Peyer's patch (tissue), 4 donors: ENCODE measurements around the gene CASP4. TPM values are rescaled to one million over a fixed set of nuclear protein-coding genes. Genes with fewer than 3 reads are reported as not detected.
"Not testable (repeated sequence)": the region's sequence is repeated elsewhere in the genome, so short reads cannot be mapped to it uniquely, and the experiment has no call there.

ENCODE experiments used
- DNase-seq, 3 donors: peaks; one replicate each; pipeline ENCODE4 v3.0.0-alpha.2; 2017 to 2019
- H3K27ac ChIP-seq, 4 donors: fragments of 200-600 bp; sonication (generic); one replicate each; pipeline ENCODE4 v1.5.1; 2016 to 2019
- H3K27me3 ChIP-seq, 2 donors: fragments of 200-600 bp; sonication (generic); one replicate each; pipeline ENCODE4 v1.5.1; 2019
- H3K36me3 ChIP-seq, 3 donors: fragments of 200-600 bp; sonication (generic); one replicate each; pipeline ENCODE4 v1.5.1; 2016 to 2019
- H3K4me1 ChIP-seq, 4 donors: fragments of 200-600 bp; sonication (generic); one replicate each; pipeline ENCODE4 v1.5.1; 2016 to 2019
- H3K4me3 ChIP-seq, 4 donors: fragments of 200-600 bp; sonication (generic); 1 replicate in 3 of 4; 2 replicates in 1 of 4; pipeline ENCODE4 v1.5.1; 2016 to 2019; ENCODE audit warnings: mild to moderate bottlenecking in 1 of 4
- H3K9me3 ChIP-seq, 4 donors: fragments of 200-600 bp; sonication (generic); one replicate each; pipeline ENCODE4 v1.5.1; 2016 to 2019; ENCODE audit warnings: mild to moderate bottlenecking in 1 of 4
- CTCF ChIP-seq, 6 experiments: fragments of 450-650 bp in 4 of 6; fragments of 200-600 bp in 2 of 6; sonication (generic) in 1 of 6; IDR thresholded peaks; one replicate each; pipeline ENCODE4 v1.5.1; 2017 to 2019; ENCODE audit warnings: antibody characterized with exemption in 6 of 6, mild to moderate bottlenecking in 3 of 6, moderate library complexity in 1 of 6
- POLR2A ChIP-seq, 2 donors: fragments of 450-650 bp; IDR thresholded peaks; one replicate each; pipeline ENCODE4 v1.5.1; 2017; ENCODE audit warnings: antibody characterized with exemption in 2 of 2, mild to moderate bottlenecking in 2 of 2, moderate library complexity in 2 of 2
- total RNA-seq, 4 donors: library from RNA; depleted of rRNA; stranded (reverse); fragments of >200 nt; gene quantifications; one replicate each; pipeline ENCODE4 v1.1.0, GENCODE V29; 2016

The CASP4 gene
- total RNA-seq, 4 donors from 2014 or later: 108 to 136 (median 123) TPM

- Histone ChIP-seq H3K27ac (no peak overlapping the region), H3K4me3 (no peak overlapping the region), H3K36me3 (peaks cover 0 to 39% (median 0%) of the 10 kb centered on the region in 3 donors), H3K9me3 (no peaks in the 10 kb centered on the region), H3K27me3 (no peaks in the 10 kb centered on the region), H3K4me1 (no peaks in the 10 kb centered on the region)
- no peak for DNase-seq
- no peak for TF ChIP-seq CTCF (IDR thresholded peaks at IDR 0.05)
- TF ChIP-seq POLR2A (IDR thresholded peaks at IDR 0.05): no peak
Measured at GRCh38 chr11:104956528-104956927, 11.8 kb downstream of the CASP4 start.

DNA sequence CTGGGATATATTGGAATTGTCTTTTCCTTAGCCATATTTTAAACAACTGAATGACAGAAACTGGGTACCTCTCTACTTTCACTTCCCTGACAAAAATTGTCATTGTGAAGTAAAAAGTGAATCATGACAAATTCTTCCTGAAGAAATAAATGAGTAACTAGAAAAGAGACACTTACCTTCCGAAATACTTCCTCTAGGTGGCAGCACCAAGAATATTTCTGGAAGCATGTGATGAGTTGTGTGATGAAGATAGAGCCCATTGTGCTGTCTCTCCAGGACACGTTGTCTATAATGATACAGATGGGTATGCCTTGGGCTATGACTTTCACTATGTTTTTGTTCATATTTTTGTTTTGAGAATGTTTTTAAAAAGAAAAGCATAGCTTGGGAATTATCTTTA is 21.5 kb downstream of the CASP4 start:
- H3K4me1 ChIP-seq: no peaks in the 10 kb centered on the region
- peak in 2 of 3 donors; percentile 24 to 57 for DNase-seq
- no peaks in the 10 kb centered on the region for H3K9me3 ChIP-seq
- TF ChIP-seq POLR2A (IDR thresholded peaks at IDR 0.05) (no peak), CTCF (IDR thresholded peaks at IDR 0.05) (peak; percentile 33 to 71 (median 66))
- H3K4me3 ChIP-seq: no peak overlapping the region
- H3K27me3 ChIP-seq: no peaks in the 10 kb centered on the region
- H3K36me3 ChIP-seq: peaks cover 0 to 71% (median 0%) of the 10 kb centered on the region in 3 donors
- no peak overlapping the region for H3K27ac ChIP-seq

DNA sequence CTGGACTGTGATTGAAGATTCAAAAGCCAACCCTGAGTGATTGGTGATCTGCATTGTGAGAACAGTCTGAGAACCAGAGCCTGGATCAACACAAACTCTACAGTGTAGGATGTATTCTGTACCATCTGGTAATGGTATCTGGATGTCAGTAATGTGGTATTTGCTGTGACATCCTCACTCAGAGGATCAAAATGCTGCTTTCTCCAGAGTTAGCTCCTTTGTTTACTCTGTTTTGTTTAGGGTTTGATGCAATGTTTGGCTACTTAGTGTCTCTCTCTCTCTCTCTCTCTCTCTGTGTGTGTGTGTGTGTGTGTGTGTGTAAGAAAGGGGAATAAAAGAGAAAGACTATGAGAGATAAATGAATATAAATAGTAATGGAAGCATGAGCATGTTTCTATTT is 24.3 kb downstream of the CASP4 start:
- no peak overlapping the region for H3K27ac ChIP-seq
- no peak overlapping the region for H3K4me3 ChIP-seq
- H3K4me1 ChIP-seq: no peaks in the 10 kb centered on the region
- DNase-seq: no peak
- H3K9me3 ChIP-seq: no peaks in the 10 kb centered on the region
- no peaks in the 10 kb centered on the region for H3K27me3 ChIP-seq
- TF ChIP-seq POLR2A (IDR thresholded peaks at IDR 0.05): no peak
- no peak for TF ChIP-seq CTCF (IDR thresholded peaks at IDR 0.05)
- peaks cover 0 to 43% (median 0%) of the 10 kb centered on the region in 3 donors for H3K36me3 ChIP-seq

DNA sequence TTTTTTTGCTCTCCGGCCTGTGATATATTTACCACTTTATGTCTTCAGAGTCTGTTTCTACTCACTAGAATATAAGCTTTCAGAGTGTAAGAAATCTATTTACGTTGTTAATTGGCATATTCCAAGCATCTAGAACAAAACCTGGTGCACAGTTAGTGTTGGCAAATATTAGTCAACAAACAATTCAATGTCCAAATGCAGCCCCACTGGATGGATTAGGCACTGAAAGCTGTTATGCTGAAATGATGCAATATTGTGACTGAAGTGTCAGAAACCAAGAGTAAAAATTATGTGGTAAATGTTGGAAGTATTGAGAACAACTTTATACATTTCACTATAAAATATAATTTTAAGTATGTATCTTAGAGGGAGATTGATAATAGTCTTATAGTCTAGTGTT is 24.8 kb downstream of the CASP4 start:
- Histone ChIP-seq H3K27me3 (no peaks in the 10 kb centered on the region), H3K27ac (no peak overlapping the region), H3K9me3 (no peaks in the 10 kb centered on the region), H3K4me1 (no peaks in the 10 kb centered on the region), H3K36me3 (peaks cover 0 to 38% (median 0%) of the 10 kb centered on the region in 3 donors), H3K4me3 (no peak overlapping the region)
- DNase-seq: no peak
- no peak for TF ChIP-seq CTCF (IDR thresholded peaks at IDR 0.05)
- no peak for TF ChIP-seq POLR2A (IDR thresholded peaks at IDR 0.05)

DNA sequence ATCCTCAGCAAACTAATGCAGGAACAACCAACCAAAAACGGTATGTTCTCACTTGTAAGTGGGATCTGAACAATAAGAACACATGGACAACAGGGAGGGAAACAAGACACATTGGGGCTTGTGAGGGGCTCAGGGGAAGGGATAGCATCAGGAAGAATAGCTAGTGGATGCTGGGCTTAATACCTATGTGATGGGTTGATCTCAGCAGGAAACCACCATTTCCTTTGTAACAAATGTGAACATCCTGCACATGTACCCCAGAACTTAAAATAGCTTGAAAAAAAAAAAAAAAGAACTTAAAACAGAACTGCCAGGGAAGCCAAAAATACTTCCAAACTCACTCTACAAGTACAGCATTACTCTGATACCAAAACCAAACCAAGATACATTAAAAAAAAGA is 33.8 kb downstream of the CASP4 start:
- no peak overlapping the region for H3K4me3 ChIP-seq
- H3K27me3 ChIP-seq: no peaks in the 10 kb centered on the region
- peaks cover 0 to 19% (median 0%) of the 10 kb centered on the region in 4 donors for H3K4me1 ChIP-seq
- no peaks in the 10 kb centered on the region for H3K36me3 ChIP-seq
- peak overlapping the region in 1 of 4 donors; percentile 38 for H3K27ac ChIP-seq
- no peaks in the 10 kb centered on the region for H3K9me3 ChIP-seq
- no peak for TF ChIP-seq CTCF (IDR thresholded peaks at IDR 0.05)
- no peak for TF ChIP-seq POLR2A (IDR thresholded peaks at IDR 0.05)
- DNase-seq: no peak

GRCh38 chr11:104934073-104934472 is 34.3 kb downstream of the CASP4 start:
- not testable (repeated sequence) for H3K27ac ChIP-seq, H3K36me3 ChIP-seq, H3K4me3 ChIP-seq, H3K27me3 ChIP-seq, H3K9me3 ChIP-seq, DNase-seq
- peaks cover 0 to 19% (median 0%) of the 10 kb centered on the region in 4 donors for H3K4me1 ChIP-seq
